CD1c-positive myeloid dendritic cell (primary cell): ENCODE data around the gene DPYSL4.
A peak's percentile ranks its signal among the peaks of the same experiment; 100 is the strongest.
"Not testable (repeated sequence)": the region's sequence is repeated elsewhere in the genome, so short reads cannot be mapped to it uniquely, and the experiment has no call there.

Experiments used
- DNase-seq: peaks from one replicate; pipeline ENCODE4 v3.0.0-alpha.2; 2016; ENCODE audit errors: extremely low spot score

The DPYSL4 gene

DNA sequence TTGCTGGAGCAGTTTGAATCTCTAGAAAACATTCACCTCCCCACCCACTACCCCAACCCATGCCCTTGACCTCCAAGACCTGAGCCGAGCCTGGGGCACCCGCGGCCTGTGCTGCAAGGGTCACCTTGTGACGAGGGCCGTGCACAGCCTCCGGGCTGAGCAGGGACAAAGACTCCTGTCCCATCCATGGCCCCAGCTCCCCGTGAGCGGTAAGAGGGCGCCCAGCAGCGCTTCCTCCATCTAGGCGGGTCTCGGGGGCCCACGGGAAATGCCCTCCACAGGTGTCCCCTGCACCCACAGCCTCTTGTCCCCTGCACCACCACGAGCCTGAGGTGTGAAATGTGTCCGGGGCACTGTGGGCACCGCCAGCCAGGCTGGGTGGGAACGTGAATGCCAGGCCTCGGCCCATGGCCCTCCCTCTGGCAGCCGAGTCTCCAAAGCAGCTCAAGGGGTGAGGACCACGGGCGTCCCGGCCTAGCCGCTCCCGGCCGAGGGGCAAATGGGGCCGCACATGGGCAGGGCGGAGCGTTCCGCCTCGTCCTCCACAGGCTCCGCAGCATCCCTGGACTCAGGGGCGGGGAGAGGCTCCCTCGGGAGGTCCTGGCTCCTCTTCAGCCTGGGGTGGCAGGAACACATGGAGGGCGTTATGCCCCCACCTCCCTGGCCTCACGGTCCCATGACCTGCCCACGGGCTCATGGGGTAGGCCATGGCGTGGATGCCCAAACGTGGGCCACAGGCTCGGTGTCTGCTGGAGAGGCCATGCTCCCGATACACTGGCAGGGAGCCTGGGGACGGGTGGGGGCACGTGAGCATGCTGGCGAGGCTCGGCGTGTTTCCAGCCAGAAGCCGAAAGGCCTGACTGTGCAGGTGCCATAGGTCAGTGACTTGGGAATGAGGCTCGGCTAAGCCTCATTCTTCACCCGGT is 21.1 kb downstream of the DPYSL4 start:
- no peak for DNase-seq

DNA sequence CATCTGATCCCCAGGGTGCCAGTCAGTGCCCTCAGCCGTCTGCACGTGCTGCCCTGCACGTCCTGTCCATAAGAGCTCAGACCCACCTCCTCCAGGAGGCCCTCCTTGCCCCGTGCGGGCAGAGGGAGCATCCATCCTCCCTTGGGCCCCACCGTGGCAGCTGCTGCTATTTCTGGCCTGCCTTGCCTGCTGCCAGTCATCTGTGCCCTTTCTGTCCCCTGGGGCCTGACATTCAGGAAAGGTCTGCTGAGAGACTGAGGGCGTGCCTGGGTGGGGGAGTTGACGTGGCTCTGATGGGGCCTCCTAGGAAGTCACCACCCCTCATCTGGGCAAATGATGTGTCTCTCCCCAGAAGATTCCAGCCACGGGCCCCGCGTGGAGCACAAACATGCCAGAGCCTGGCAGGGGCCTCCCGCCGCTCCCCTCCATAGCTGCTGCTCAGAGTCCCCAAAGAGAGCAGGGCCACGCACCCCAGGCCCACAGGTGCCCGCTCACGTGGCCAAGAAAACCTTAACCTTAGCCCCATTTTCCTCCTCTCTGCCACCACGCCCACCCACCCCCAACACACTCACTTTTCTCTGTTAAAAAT is 21.8 kb downstream of the DPYSL4 start:
- no peak for DNase-seq

DNA sequence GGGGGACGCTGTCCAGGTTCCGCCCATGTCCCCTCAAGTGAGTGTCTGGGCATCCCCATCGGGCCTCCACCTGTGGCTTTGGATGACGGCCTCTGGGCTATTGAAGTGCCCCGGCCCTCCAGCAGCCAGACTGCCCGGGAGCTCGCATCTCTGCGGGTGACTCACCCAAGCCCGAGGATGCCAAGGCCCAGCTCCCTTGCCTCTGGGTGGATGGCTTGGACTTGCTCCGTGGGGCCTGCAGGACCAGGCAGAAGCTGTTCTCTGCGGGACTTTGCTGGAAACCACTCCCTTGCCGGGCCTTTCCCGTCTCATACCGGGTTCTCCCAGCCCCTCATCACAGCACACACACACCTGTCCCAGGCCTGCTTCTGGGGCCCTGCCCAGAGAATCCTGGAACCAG is 22.4 kb downstream of the DPYSL4 start:
- no peak for DNase-seq

DNA sequence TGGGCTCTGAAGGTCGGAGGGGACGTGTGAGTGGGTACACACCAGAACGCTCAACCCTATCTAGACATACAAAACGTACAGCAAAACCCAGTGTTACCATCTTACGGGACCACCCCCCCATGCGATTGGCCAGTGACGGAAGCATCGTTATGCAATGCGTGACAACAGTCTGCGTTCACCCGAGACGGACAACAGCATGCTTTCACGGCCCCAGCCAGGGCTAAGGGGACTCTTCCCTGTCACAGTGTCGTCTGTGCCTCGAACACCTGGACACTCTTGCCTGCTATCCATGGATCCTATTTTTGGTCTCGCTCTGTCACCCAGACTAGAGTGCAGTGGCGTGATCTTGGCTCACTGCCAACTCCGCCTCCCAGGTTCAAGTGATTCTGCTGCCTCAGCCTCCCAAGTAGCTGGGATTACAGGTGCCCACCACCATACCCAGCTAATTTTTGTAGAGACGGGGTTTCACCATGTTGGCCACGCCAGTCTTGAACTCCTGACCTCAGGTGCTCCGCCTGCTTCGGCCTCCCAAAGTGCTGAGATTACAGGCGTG is 23.3 kb downstream of the DPYSL4 start:
- DNase-seq, result no peak

DNA sequence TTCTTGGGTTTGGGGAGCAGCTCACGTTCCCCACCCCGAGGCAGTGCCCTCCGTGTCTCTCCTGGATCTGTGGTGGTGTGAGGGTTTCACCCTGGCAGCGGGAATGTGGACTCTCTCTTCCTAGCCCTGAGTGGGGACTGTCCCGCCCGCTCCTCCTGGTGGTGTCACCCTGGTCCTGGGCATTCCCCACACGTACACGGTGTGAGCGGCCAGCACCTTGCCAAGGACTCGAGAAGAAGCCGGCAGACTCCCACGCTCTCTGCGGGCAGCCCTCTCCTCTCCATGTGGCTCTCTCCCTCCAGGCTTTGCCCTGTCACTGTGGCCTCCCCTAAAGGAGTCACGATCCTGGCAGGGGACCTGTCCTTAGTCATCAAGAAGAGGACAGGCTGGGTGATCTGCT is 24.0 kb downstream of the DPYSL4 start:
- no peak for DNase-seq

DNA sequence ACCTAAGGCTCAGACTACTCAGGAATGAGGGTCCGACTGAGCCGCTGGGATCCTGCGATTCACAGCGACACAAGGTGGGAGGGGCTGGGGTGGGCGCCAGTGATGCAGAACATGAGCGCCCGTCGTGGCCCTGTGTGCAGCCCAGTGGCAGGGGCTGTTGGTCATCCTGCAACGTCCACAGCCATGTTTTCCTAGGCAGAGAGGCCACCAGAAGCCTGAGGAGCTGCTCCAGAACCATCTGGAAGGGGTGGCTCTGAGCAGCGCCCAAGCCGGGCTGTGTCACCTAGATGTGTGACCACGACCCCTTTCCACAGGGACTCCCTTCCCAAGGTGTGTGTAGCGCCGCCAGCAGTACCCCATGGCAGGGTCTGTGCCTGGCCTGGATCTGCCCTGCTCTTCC is 24.5 kb downstream of the DPYSL4 start:
- DNase-seq, result no peak

DNA sequence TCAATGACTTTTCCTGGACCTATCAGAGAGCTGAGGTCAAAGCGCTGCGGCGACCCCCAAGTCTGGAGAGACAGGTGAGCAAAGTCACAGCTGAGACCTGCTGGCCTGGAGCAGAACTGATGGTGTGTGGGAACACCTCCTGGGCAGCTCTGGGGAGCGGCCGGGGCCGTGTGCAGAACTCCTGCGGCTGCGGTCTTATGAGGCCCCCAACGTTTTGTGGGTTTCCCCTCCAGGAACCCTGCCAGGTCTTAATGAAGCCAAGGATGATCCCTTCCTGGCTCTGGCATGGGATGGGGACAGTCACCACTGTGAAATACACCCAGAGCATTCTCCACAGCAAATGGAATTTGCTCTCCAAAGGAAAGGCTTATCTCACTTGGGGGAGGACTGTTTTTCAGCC is 26.1 kb downstream of the DPYSL4 start:
- DNase-seq, result no peak

DNA sequence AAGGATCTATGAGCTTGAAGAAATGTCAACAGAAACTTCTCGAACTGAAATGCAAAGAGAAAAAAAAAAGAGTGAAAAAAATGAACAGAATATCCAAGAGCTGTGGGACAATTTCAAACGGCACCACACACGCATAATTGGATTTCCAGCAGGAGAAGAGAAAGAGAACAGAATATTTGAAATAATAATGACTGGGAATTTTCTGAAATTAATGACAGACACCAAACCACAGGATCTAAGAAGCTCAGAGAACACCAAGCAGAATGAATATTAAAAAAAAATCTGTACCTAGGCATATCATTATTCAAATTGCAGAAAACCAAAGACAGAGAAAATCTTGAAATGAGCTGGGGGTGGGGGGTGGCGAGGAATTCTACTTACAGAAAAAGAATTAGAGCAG is 27.2 kb downstream of the DPYSL4 start:
- no peak for DNase-seq

DNA sequence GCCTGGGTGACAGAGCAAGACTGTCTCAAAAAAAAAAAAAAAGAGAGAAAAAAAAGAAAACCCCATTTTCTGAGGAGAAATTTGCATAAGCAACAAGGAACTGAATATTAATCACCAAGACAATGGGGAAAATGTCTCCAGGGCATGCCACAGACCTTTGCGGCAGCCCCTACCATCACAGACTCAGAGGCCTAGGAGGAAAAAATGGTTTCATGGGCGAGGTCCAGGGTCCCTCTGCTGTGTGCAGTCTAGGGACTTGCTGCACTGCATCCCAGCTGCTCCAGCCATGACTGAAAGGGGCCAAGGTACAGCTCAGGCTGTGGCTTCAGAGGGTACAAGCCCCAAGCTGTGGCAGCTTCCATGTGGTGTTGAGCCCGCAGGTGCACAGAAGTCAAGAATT is 29.7 kb downstream of the DPYSL4 start:
- not testable (repeated sequence) for DNase-seq

DNA sequence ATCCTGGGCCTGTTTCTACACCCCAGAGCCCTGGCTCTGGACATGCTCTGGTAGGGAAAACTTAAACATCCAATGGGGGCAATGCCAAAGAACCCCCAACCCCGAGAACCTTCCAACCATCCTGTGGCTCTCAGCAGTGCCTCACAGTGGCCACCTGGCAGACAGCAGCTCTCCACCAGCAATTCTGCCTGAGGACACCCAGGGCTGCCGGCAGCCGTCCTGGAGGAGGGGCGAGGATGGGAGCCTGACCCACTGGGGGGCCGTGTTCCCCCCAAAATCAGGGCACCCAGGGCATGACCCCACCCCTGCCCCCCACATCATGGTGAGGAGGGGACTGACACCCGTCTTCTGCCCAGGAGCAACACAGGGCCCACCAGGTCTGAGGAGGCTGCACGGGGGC is 32.7 kb downstream of the DPYSL4 start:
- DNase-seq, result no peak

DNA sequence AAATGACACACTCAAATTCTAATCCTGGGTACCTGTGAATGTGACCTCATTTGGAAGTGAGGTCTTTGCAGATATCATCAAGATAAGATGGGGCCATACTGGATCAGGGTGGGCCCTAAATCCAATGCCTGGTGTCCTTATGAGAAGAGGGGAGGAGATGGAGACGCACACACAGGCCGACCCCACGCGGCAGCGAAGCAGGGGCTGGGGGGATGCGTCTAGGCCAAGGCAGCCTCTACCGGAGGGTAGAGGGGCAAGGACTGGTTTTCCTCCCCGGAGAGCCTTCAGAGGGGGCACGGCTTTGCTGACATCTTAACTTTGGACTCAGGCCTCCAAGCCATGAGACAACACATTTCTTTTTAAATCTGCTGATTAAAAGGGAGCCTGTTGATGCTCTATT is 33.3 kb downstream of the DPYSL4 start:
- DNase-seq, result no peak

DNA sequence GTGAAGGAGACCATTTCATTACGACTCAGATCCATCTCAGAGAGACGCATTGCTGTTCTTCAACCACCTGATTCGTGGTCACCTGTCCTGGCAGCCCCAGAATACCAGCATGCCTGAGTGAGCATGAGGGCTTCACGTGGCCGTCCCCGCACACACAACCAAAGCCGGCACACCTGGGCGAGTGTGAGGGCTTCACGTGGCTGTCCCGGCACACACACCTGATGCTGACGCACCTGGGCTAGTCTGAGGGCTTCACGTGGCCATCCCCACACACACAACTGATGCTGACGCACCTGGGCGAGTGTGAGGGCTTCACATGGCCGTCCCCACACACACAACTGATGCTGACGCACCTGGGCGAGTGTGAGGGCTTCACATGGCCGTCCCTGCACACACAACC is 34.2 kb downstream of the DPYSL4 start:
- not testable (repeated sequence) for DNase-seq

DNA sequence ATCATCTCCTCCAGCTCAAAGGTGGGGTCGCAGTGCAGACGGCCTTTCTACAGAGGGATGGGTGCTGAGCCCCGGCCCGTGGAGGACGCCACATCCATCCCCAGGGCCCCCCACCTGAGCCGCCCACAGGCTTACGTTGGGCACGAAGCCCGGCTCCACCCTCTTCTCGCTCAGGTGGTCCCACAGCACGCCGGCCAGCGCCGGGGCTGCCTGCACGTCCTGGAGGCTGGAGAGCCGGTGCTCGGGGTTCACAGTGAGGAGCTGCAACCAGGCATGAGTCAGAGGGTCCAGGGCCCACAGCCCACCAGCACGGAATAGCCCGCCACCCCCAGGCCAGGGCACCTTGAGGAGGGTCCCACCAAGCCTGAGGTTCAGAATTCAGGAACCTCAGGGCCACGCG is 36.0 kb downstream of the DPYSL4 start:
- DNase-seq, result no peak

DNA sequence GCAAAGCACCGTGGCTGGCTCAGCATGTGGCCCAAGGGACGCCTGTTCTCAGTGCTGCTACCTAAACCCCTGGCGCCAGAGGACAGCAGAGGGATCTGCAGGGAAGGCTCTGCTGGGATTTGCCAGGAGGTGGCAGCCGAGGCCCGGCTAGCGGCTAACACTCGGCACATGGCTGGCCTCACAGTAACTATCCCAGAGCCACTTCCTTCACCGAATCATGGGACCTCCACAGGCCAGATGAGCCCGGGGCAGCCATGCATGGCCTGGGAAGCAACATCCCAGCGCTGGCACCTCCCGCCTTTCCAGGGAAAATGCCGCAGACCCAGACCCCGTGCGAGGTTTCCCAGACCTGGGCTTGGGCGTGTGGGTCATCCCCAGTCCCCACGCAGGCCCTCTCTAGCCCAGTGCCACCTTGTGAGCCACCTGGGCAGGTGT is 36.4 kb downstream of the DPYSL4 start:
- DNase-seq, result peak; percentile 85

DNA sequence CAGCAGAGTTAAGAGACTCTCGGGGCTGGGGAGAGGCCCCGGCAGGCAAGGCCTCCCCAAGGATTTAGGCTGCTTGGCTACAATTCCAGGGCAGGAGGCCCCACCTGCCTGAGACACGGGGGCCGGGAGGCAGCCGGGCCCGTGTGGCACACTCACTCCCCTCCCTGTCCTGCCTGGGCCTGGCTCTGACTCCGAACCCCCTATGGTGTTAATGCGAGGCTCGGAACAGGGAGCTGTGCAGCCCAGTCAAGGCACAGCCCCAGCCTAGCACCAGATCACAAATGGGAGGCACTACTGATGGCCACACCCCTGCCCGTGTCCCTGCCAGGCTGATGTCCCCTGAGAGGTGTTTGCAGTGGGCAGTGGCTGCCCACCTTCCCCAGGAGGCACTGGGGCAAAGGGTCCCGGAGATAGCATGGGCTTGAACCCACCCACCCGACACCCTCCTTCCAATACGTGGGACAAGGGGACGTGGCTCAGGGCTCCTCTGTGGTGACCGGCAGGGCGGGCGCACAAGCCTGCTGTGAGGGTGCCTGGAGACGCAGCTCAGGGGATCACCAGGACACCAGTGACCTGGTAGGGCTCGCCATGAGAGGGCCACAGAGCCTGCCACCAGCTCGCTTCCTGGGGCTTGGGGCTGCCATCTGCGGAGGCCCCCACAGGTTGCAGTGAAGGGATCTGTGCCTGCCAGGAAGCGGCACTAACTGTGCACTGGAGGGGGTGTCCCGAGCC is 37.0 kb downstream of the DPYSL4 start:
- DNase-seq, result no peak

DNA sequence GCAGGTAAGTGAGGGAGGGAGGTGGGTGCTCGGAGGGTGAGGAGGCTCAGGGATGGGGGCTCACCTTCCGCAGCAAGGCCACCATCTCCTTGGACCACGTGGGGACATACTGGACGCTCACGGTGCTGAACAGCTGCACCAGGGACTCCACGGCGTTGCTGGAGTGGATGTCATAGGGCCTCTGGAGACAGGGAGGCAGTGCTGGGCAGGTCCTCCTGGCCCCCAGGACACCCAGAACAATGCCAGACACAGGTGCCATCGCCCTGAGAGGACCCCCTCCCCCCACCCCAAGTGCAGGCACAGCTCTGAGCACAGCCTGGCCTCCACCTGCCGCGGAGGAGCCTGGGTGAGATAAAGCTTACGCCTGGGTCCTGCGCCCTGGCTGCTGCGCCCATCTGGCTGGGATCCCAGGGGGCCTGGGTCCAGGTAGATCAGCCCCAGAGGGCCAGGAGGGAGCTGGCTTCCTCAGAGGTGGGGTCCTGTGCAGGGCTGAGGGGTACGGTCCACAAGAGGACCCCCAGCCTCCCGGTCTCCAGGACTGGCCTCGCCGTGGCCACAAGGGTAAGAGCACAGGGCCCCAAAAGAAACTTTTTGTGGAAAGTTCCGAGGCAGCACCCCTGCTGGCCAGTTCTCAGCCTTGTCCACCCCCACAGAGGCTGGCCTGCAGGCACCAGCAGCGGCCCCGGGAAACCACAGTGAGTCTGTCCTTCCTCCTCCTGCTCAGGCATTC is 37.8 kb downstream of the DPYSL4 start:
- peak; percentile 32 for DNase-seq

DNA sequence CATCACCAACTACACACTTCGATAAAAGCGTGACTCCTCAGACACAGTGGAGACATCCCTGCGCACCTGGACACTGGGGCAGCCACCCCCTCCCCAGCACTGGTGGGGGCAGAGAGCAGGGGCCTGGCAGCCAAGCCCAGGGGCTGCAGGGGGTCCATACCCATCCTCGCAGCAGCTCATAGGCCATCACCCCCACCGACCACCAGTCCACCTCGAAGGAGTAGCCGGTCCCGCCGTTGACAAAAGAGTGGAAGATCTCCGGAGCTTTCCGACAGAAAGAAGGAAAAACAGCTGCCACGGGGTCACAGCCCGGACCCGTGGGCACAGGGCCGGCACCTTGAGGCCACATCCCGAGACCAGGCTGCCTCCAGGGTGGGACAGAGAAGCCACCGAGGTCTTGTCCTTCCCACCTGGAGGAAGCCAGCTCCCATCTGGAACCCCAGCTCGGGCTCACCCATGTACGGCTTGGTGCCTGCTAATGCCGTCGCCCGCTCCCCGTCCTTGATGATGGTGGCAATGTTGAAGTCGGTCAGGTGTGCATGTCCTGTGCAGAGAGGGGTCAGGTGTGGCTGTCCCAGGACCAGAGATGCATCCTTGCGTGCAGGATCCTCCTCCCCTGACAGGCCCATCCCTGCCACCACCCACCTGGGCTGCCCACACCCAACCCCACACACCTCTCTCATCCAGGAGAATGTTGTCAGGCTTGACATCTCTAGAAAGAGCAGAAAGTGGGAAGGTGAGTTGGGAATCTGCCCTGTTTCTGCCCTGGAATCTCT is 38.5 kb downstream of the DPYSL4 start:
- no peak for DNase-seq

DNA sequence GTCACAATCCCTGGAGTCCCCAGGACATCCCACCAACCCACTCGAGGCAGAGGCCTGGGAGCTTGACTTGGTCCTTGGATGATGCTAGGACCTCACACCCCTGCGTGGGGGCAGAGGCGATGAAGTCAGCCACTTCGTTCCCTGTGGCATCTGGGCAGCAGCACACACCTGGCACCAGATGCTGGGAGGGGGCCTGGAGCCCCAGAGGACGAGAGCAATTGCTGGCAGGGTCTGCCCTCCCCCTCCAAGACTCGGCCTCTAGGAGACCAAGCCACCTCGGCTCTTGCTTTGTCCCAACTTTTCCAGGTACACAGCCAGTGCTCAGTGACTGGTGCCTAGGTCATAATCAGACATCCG is 39.1 kb downstream of the DPYSL4 start:
- no peak for DNase-seq

DNA sequence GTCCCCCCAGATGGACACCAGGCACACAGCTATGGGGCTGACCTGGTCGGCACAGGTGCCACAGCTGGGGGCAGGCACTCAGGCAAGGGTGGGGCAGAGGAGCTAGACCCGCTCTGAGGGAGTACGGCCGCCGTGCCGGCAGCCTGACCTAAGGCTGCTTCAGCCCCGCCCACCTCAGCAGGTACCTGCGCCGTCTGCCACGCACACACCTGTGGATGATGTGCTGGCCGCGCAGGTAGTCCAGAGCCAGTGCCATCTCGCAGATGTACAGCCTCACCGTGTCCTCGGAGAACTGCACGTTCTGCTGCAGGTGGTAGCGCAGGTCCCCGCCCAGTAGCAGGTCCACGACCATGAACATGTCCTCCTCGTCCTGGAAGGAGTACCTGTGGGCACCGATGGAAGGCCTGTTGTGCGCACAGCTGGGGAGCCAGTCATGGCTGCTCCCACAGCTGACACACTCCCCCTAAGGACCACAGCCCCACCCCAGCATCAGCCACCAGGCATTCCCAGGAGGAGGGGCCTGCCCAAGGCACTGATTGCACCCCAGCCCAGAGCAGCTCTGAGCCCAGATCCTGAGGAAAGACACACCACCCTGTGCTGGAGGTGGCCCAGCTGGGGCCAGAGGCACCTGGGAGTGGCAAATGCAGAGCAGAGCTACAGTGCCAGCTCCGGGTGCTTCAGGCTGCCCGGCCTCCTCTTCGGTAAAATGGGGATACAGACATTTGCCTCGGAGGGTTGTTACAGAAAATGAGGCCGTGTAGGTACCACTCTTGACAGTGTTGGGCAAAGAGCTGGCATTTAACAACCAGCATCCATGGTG is 40.0 kb downstream of the DPYSL4 start:
- DNase-seq, result no peak

DNA sequence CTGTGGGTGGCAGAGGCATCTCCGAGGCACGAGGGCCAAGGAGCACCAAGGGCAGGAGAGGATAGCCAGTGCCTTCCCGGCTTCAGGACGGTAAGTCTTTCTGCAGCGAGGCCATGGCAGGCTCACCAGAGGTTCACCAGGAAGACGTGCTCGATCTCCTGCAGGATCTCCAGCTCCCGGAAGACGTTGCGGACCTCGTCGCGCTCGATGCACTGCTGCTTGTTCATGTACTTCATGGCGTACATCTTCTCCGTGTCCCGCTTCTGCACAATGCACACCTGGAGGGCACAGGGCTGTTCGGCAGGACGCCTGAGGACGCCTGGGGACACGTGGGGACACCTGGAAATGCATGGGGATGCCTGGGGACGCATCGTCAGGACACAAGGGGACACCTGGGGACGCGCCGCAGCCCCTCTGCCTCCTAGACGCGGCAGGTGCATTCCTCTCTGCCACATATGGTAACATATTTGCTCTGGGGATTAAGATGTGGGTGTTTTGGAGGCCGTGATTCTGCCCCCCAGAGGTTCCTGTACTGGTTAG is 41.2 kb downstream of the DPYSL4 start:
- DNase-seq, result no peak
